ENCODE data around the gene PPARA.
"Not testable (repeated sequence)": the region's sequence is repeated elsewhere in the genome, so short reads cannot be mapped to it uniquely, and the experiment has no call there.

The PPARA gene

GRCh38 chr22:46187862-46188261 lies 37.5 kb downstream of the PPARA start:
- TF ChIP-seq CTCF (conservative IDR thresholded peaks at IDR 0.05), result no peak
- no peak overlapping the region for H3K27ac ChIP-seq

- H3K27ac ChIP-seq, result no peak overlapping the region
- no peak for TF ChIP-seq CTCF (conservative IDR thresholded peaks at IDR 0.05)
These were observed 42.1 kb downstream of the PPARA start for GRCh38 chr22:46192210-46192993.

GRCh38 chr22:46193898-46194310 lies 43.6 kb downstream of the PPARA start:
- TF ChIP-seq CTCF (conservative IDR thresholded peaks at IDR 0.05), result no peak
- no peak overlapping the region for H3K27ac ChIP-seq

GRCh38 chr22:46195487-46196165 lies 45.3 kb downstream of the PPARA start:
- no peak overlapping the region for H3K27ac ChIP-seq
- TF ChIP-seq CTCF (conservative IDR thresholded peaks at IDR 0.05), result no peak

- TF ChIP-seq CTCF (conservative IDR thresholded peaks at IDR 0.05), result no peak
These were observed 46.0 kb downstream of the PPARA start for GRCh38 chr22:46196278-46196677.

GRCh38 chr22:46198274-46198673 lies 47.9 kb downstream of the PPARA start:
- TF ChIP-seq CTCF (conservative IDR thresholded peaks at IDR 0.05), result no peak

More at GRCh38 chr22:46196278-46196677, 46.0 kb downstream of the PPARA start:
- H3K27ac ChIP-seq, result no peak overlapping the region

GRCh38 chr22:46198806-46199205 lies 48.5 kb downstream of the PPARA start:
- H3K27ac ChIP-seq, result not testable (repeated sequence)

More at GRCh38 chr22:46198274-46198673, 47.9 kb downstream of the PPARA start:
- no peak overlapping the region for H3K27ac ChIP-seq
